MG63 (cell line): Measurements from ENCODE around the gene PRPH. TPM values are rescaled to one million over a fixed set of nuclear protein-coding genes. Genes with fewer than 3 reads are reported as not detected.
"Not testable (repeated sequence)": the region's sequence is repeated elsewhere in the genome, so short reads cannot be mapped to it uniquely, and the experiment has no call there.

Experiments
- DNase-seq: peaks from one replicate; pipeline ENCODE4 v3.0.0-alpha.2; 2020
- H3K27me3 ChIP-seq: fragments of 250-450 bp; sonication (Bioruptor Pico); 2 replicates; pipeline ENCODE4 v1.5.1; 2020; ENCODE audit warnings: mild to moderate bottlenecking, moderate library complexity
- H3K36me3 ChIP-seq: fragments of 250-450 bp; sonication (Bioruptor Pico); 2 replicates; pipeline ENCODE4 v1.5.1; 2020; ENCODE audit warnings: mild to moderate bottlenecking, moderate library complexity
- H3K4me3 ChIP-seq: fragments of 250-450 bp; sonication (Bioruptor Pico); 2 replicates; pipeline ENCODE4 v1.5.1; 2020; ENCODE audit warnings: mild to moderate bottlenecking, moderate library complexity
- H3K9me3 ChIP-seq: fragments of 250-450 bp; sonication (Bioruptor Pico); 2 replicates; pipeline ENCODE4 v1.5.1; 2020; ENCODE audit warnings: mild to moderate bottlenecking, moderate library complexity
- total RNA-seq: library from RNA; depleted of rRNA; stranded (reverse); fragments of >200 nt; shearing (Covaris generic); gene quantifications from 2 replicates; pipeline ENCODE4 v1.2.3, GENCODE V29; 2014; ENCODE audit warnings: low replicate concordance; rRNA removed

PRPH gene
- 5.0 and 7.1 TPM in 2 replicates for total RNA-seq

GRCh38 chr12:49295082-49295936, at the start of gene PRPH:
TSS of gene PRPH (plus strand) at chr12:49295147. CDS start at chr12:49295201, 54 bp downstream.
- Histone ChIP-seq H3K9me3 (no peaks in the 10 kb centered on the region), H3K27me3 (no peaks in the 10 kb centered on the region), H3K36me3 (no peaks in the 10 kb centered on the region), H3K4me3 (peak within 1 kb of the TSS; percentile 33)
- no peak for DNase-seq

GRCh38 chr12:49251357-49251756, 43.6 kb upstream of the PRPH start:
- no peak overlapping the region for H3K4me3 ChIP-seq
- H3K9me3 ChIP-seq: no peaks in the 10 kb centered on the region
- no peak for DNase-seq
- H3K36me3 ChIP-seq: no peaks in the 10 kb centered on the region
- no peaks in the 10 kb centered on the region for H3K27me3 ChIP-seq

GRCh38 chr12:49253033-49253623, 41.8 kb upstream of the PRPH start:
- no peak for DNase-seq
- no peaks in the 10 kb centered on the region for H3K9me3 ChIP-seq
- no peaks in the 10 kb centered on the region for H3K36me3 ChIP-seq
- no peak overlapping the region for H3K4me3 ChIP-seq
- no peaks in the 10 kb centered on the region for H3K27me3 ChIP-seq

- H3K27me3 ChIP-seq, H3K9me3 ChIP-seq, H3K4me3 ChIP-seq, H3K36me3 ChIP-seq, DNase-seq: not testable (repeated sequence)
Observed at GRCh38 chr12:49255456-49255855, 39.5 kb upstream of the PRPH start.

GRCh38 chr12:49255857-49256637, 38.9 kb upstream of the PRPH start:
- Histone ChIP-seq H3K4me3 (no peak overlapping the region), H3K36me3 (no peaks in the 10 kb centered on the region), H3K9me3 (no peaks in the 10 kb centered on the region), H3K27me3 (no peaks in the 10 kb centered on the region)
- DNase-seq: no peak

GRCh38 chr12:49257508-49258184, 37.3 kb upstream of the PRPH start:
- H3K36me3 ChIP-seq, H3K9me3 ChIP-seq, H3K4me3 ChIP-seq, H3K27me3 ChIP-seq, DNase-seq: not testable (repeated sequence)

- H3K36me3 ChIP-seq: peaks cover 6% of the 10 kb centered on the region; the same call in 1 of the 2 replicates
- H3K9me3 ChIP-seq: no peaks in the 10 kb centered on the region
- H3K27me3 ChIP-seq: no peaks in the 10 kb centered on the region
- DNase-seq: no peak
- no peak overlapping the region for H3K4me3 ChIP-seq
Observed at GRCh38 chr12:49259452-49259851, 35.5 kb upstream of the PRPH start.

- Histone ChIP-seq H3K9me3 (no peaks in the 10 kb centered on the region), H3K27me3 (no peaks in the 10 kb centered on the region), H3K4me3 (no peak overlapping the region), H3K36me3 (peaks cover 8% of the 10 kb centered on the region)
- DNase-seq: no peak
Observed at GRCh38 chr12:49260166-49260565, 34.8 kb upstream of the PRPH start.

GRCh38 chr12:49260571-49261363, 34.2 kb upstream of the PRPH start:
- Histone ChIP-seq H3K36me3 (peaks cover 13% of the 10 kb centered on the region), H3K4me3 (no peak overlapping the region), H3K9me3 (no peaks in the 10 kb centered on the region), H3K27me3 (no peaks in the 10 kb centered on the region)
- DNase-seq: no peak

GRCh38 chr12:49261721-49262120, 33.2 kb upstream of the PRPH start:
- H3K36me3 ChIP-seq: peaks cover 22% of the 10 kb centered on the region
- H3K4me3 ChIP-seq: no peak overlapping the region
- DNase-seq: no peak
- H3K9me3 ChIP-seq: no peaks in the 10 kb centered on the region
- no peaks in the 10 kb centered on the region for H3K27me3 ChIP-seq

- Histone ChIP-seq H3K27me3 (no peaks in the 10 kb centered on the region), H3K36me3 (peaks cover 36% of the 10 kb centered on the region), H3K4me3 (peak overlapping the region; percentile 99), H3K9me3 (no peaks in the 10 kb centered on the region)
- no peak for DNase-seq
Observed at GRCh38 chr12:49263400-49263763, 31.6 kb upstream of the PRPH start.

GRCh38 chr12:49264466-49264872, 30.5 kb upstream of the PRPH start:
- Histone ChIP-seq H3K9me3 (no peaks in the 10 kb centered on the region), H3K27me3 (no peaks in the 10 kb centered on the region), H3K4me3 (peak overlapping the region; percentile 99), H3K36me3 (peaks cover 43% of the 10 kb centered on the region)
- DNase-seq: no peak

GRCh38 chr12:49264873-49265792, 29.8 kb upstream of the PRPH start, which contains the start of gene TUBA1C:
TSS of gene TUBA1C (plus strand) at chr12:49265082. CDS start at chr12:49265182, 100 bp downstream.
- DNase-seq: peak; percentile 96
- H3K4me3 ChIP-seq: peak within 1 kb of the TSS; percentile 99
- no peaks in the 10 kb centered on the region for H3K9me3 ChIP-seq
- H3K27me3 ChIP-seq: no peaks in the 10 kb centered on the region
- H3K36me3 ChIP-seq: peaks cover 50% of the 10 kb centered on the region

GRCh38 chr12:49269191-49269590, 25.8 kb upstream of the PRPH start:
- Histone ChIP-seq H3K4me3 (peak overlapping the region; percentile 99), H3K36me3 (peaks cover 80% of the 10 kb centered on the region)
- DNase-seq, H3K27me3 ChIP-seq, H3K9me3 ChIP-seq: not testable (repeated sequence)
